Left lung (tissue), 10 donors: ENCODE data around the gene MCM6. TPM values are rescaled to one million over a fixed set of nuclear protein-coding genes. Genes with fewer than 3 reads are reported as not detected.

Experiments
- ATAC-seq: fragments of 200-7000 bp; cut with Tn5 transposase; one replicate; pipeline ENCODE4 v1.9.1; 2020; ENCODE audit warnings: moderate library complexity
- DNase-seq, 4 donors: peaks; one replicate each; pipeline ENCODE4 v3.0.0-alpha.2; 2013 to 2020
- H3K27ac ChIP-seq, 2 donors: fragments of 200-600 bp; sonication (generic) in 1 of 2; one replicate each; pipeline versions ENCODE4 v1.5.0 to v1.8.0; 2020 to 2021
- H3K27me3 ChIP-seq, 2 donors: fragments of 200-600 bp; sonication (generic) in 1 of 2; one replicate each; pipeline versions ENCODE4 v1.5.0 to v1.8.0; 2020 to 2021
- H3K36me3 ChIP-seq, 2 donors: fragments of 200-600 bp; sonication (generic) in 1 of 2; one replicate each; pipeline versions ENCODE4 v1.5.0 to v1.8.0; 2020 to 2021
- H3K4me1 ChIP-seq, 2 donors: fragments of 200-600 bp; one replicate each; pipeline ENCODE4 v1.8.0; 2021
- H3K4me3 ChIP-seq, 2 donors: fragments of 200-600 bp; sonication (generic) in 1 of 2; one replicate each; pipeline versions ENCODE4 v1.5.0 to v1.8.0; 2020 to 2021; ENCODE audit warnings: mild to moderate bottlenecking in 1 of 2
- H3K9me3 ChIP-seq, 2 donors: fragments of 200-600 bp; sonication (generic) in 1 of 2; one replicate each; pipeline versions ENCODE4 v1.5.0 to v1.8.0; 2020 to 2021
- intact Hi-C, 2 donors: fragments of 100-400 bp; cut with DNase I; formaldehyde crosslinking; loops; one replicate each; pipeline versions ENCODE4 v1.11.2 to v1.14.2; 2022
- polyA plus RNA-seq, 6 donors: library from polyadenylated mRNA; unstranded; fragments of 120-200 nt; gene quantifications; one replicate each; pipeline ENCODE4 v1.2.1, GENCODE V29; 2013; ENCODE audit not compliant: insufficient read length in 6 of 6
- total RNA-seq, 2 donors: library from RNA; stranded (reverse); fragmentation: NEBNext Ultra II Directional; extraction: Animal tissue kit (Norgen Biotek cat#: 25700); gene quantifications; one replicate each; pipeline ENCODE4 v1.2.1, GENCODE V29; 2021
- TF ChIP-seq, protein P1 (sequence below), 2 donors: fragments of 200-600 bp; sonication (generic) in 1 of 2; IDR thresholded peaks; one replicate each; pipeline versions ENCODE4 v1.5.0 to v1.8.0; 2021; ENCODE audit warnings: antibody characterized with exemption in 2 of 2
- donor health status: DM: no; HTN: yes; CAD: no.
- donor health status: DM: no; HTN: no; CAD: no.

MCM6 gene
- total and polyA plus RNA-seq, 8 donors = 21.1 to 60.8 (median 50.1) TPM

DNA sequence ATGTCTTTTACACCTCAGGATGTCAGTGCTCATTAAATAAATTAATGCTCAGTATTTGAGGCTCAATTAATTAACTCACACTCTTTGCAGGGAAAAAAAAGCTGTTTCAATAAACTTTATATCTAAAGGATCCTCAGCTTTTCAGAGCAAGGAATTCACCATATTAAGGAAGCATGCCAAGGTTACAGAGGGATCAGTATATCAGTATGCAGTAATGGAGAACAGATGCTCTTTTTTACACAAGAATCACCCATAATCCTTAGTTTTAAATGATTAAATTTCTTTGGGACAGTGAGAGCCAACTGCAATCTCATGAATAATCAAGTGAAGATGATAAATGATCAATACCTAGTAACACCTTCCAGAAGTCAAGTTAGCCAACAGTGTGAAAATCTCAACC, 24.4 kb downstream of the MCM6 start:
- Histone ChIP-seq H3K9me3 (no peaks in the 10 kb centered on the region), H3K36me3 (peaks cover 0 to 70% of the 10 kb centered on the region in 2 donors), H3K27me3 (no peaks in the 10 kb centered on the region), H3K27ac (no peak overlapping the region), H3K4me3 (no peak overlapping the region), H3K4me1 (no peaks in the 10 kb centered on the region)
- ATAC-seq (no peak), DNase-seq (no peak)
- TF ChIP-seq, protein P1, sequence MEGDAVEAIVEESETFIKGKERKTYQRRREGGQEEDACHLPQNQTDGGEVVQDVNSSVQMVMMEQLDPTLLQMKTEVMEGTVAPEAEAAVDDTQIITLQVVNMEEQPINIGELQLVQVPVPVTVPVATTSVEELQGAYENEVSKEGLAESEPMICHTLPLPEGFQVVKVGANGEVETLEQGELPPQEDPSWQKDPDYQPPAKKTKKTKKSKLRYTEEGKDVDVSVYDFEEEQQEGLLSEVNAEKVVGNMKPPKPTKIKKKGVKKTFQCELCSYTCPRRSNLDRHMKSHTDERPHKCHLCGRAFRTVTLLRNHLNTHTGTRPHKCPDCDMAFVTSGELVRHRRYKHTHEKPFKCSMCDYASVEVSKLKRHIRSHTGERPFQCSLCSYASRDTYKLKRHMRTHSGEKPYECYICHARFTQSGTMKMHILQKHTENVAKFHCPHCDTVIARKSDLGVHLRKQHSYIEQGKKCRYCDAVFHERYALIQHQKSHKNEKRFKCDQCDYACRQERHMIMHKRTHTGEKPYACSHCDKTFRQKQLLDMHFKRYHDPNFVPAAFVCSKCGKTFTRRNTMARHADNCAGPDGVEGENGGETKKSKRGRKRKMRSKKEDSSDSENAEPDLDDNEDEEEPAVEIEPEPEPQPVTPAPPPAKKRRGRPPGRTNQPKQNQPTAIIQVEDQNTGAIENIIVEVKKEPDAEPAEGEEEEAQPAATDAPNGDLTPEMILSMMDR (IDR thresholded peaks at IDR 0.05) = no peak
- intact Hi-C loops = no loop called here

DNA sequence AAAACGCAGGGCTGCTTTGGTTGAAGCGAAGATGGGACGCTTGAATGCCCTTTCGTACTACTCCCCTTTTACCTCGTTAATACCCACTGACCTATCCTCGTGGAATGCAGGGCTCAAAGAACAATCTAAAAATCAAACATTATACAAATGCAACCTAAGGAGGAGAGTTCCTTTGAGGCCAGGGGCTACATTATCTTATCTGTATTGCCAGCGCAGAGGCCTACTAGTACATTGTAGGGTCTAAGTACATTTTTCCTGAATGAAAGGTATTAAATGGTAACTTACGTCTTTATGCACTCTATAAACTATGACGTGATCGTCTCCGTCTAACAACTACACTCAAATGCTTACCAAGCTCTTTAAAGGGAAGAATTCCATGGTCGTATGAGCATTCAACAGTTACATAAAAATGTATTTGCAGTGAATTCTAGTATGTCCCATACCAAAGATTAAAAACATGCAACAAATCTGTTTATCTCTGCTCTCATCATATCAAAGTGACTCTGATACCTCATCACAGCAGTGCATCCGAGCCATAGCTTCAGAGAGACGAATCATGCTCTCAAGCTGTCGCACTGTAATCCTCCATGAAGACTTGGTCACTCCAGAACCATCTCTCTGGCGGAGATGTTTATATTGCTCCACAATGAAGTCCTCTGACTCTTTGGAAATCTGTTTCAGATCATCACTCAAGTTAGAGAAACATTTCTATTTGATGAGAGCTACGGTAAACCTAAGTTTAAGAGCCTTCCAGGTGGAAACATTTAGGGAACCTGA, 25.2 kb downstream of the MCM6 start:
- intact Hi-C loops = no loop called here
- no peak overlapping the region for H3K27ac ChIP-seq
- no peak for ATAC-seq

DNA sequence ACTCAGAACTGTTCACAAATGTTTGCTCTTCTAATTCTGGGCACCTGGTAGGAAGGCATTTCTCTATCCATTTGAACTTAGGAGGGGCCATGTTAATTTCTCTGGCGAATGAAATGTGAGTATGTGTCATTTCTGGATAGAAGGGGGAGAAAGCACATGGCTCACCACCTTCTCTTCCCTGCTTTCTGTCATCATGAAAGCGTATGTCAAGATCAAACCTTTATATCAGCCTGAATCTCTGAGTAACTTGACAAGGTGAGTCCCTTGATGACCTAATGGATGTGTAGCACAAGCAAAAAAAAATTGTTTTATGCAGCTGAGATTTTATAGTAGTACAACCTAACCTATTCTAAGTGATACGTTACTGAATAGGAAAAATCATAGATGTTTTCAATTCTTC, 27.2 kb downstream of the MCM6 start:
- ATAC-seq (no peak), DNase-seq (no peak)
- intact Hi-C loops = no loop called here
- no peaks in the 10 kb centered on the region for H3K4me1 ChIP-seq
- TF ChIP-seq, protein P1 (IDR thresholded peaks at IDR 0.05) = no peak
- H3K27ac ChIP-seq = no peak overlapping the region
- peaks cover 0 to 75% of the 10 kb centered on the region in 2 donors for H3K36me3 ChIP-seq
- H3K9me3 ChIP-seq = no peaks in the 10 kb centered on the region
- no peak overlapping the region for H3K4me3 ChIP-seq
- no peaks in the 10 kb centered on the region for H3K27me3 ChIP-seq

More for the DNA sequence above, 25.2 kb downstream of the MCM6 start:
- H3K9me3 ChIP-seq = no peaks in the 10 kb centered on the region
- DNase-seq = no peak
- H3K27me3 ChIP-seq = no peaks in the 10 kb centered on the region
- peaks cover 0 to 70% of the 10 kb centered on the region in 2 donors for H3K36me3 ChIP-seq
- no peaks in the 10 kb centered on the region for H3K4me1 ChIP-seq
- TF ChIP-seq, protein P1 (IDR thresholded peaks at IDR 0.05) = no peak
- no peak overlapping the region for H3K4me3 ChIP-seq

DNA sequence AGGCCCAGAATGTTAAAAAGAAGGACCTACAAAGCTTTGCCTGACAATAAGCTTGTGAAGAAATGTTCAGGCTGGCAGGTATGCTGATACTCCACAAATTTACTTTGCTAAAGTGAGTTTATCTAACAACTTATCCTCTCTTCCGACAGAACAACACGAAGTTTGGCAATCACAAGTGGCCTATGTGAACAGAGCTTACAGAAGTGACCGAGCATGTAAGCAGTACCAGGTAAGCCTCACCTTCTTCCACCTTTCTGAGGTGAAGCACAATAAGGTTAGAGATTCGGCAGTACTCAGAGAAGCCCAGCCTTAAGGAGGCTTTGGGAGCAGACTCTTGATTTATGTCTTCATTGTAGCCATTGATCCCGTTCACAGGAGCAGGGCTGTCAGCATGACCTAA, 30.2 kb downstream of the MCM6 start:
- intact Hi-C loops = no loop called here
- no peaks in the 10 kb centered on the region for H3K9me3 ChIP-seq
- no peak overlapping the region for H3K27ac ChIP-seq
- ATAC-seq (peak; percentile 93), DNase-seq (no peak)
- H3K4me3 ChIP-seq = no peak overlapping the region
- TF ChIP-seq, protein P1 (IDR thresholded peaks at IDR 0.05) = no peak
- peaks cover 0 to 85% of the 10 kb centered on the region in 2 donors for H3K36me3 ChIP-seq
- no peaks in the 10 kb centered on the region for H3K27me3 ChIP-seq
- peaks cover 0 to 6% of the 10 kb centered on the region in 2 donors for H3K4me1 ChIP-seq

DNA sequence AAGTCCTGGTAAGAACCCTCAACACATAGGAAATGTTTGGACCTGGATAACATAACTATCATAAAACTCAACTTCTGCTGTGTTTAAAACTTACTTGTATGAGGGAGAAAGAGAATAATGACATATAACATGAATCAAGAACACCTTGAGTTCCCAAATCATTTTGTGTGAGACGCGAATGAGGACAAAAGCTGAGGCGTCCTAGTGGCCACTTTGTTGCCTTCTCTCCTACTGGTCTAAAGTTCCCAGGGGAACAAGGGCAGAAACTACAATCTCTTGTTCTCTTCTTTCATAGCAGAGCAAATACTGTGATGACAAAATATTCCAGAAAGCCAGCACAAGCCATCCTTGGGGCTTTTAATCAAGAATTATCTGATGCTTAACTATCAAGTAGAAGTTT, 31.0 kb downstream of the MCM6 start:
- DNase-seq (no peak), ATAC-seq (no peak)
- H3K4me1 ChIP-seq = peaks cover 4 to 12% of the 10 kb centered on the region in 2 donors
- no peak overlapping the region for H3K4me3 ChIP-seq
- intact Hi-C loops = no loop called here
- H3K27ac ChIP-seq = no peak overlapping the region
- no peaks in the 10 kb centered on the region for H3K9me3 ChIP-seq
- peaks cover 0 to 78% of the 10 kb centered on the region in 2 donors for H3K36me3 ChIP-seq
- TF ChIP-seq, protein P1 (IDR thresholded peaks at IDR 0.05) = no peak
- H3K27me3 ChIP-seq = no peaks in the 10 kb centered on the region
